Small intestine (tissue), 7 donors: ENCODE data around the gene CLTCL1. TPM values are rescaled to one million over a fixed set of nuclear protein-coding genes. Genes with fewer than 3 reads are reported as not detected.

Experiments used
- DNase-seq, 2 donors: peaks; one replicate each; pipeline versions ENCODE4 v3.0.0 to v3.0.0-alpha.2; 2013
- FAIRE-seq: peaks from 2 replicates; lab custom pipeline; 2012; peaks lifted over from hg19 to GRCh38; lab: Jason Lieb, UNC
- H3K27ac ChIP-seq, 3 donors: one replicate each; pipeline ENCODE4 v1.5.1; 2013; ENCODE audit warnings: low read length in 2 of 3, mild to moderate bottlenecking in 2 of 3, control low read depth in 1 of 3, inconsistent platforms in 1 of 3, low read depth in 1 of 3, moderate library complexity in 1 of 3
- H3K27me3 ChIP-seq, 3 donors: one replicate each; pipeline ENCODE4 v1.6.1; 2013; ENCODE audit warnings: low read length in 3 of 3, inconsistent platforms in 1 of 3; ENCODE audit not compliant: control insufficient read depth in 3 of 3, insufficient read depth in 3 of 3
- H3K36me3 ChIP-seq, 3 donors: one replicate each; pipeline ENCODE4 v1.6.1; 2013; ENCODE audit warnings: low read length in 3 of 3, inconsistent platforms in 1 of 3, low read depth in 1 of 3, mild to moderate bottlenecking in 1 of 3, moderate library complexity in 1 of 3; ENCODE audit not compliant: control insufficient read depth in 3 of 3, insufficient read depth in 2 of 3
- H3K4me1 ChIP-seq, 3 donors: one replicate each; pipeline ENCODE4 v1.6.1; 2013; ENCODE audit warnings: low read length in 2 of 3, inconsistent platforms in 1 of 3, low read depth in 1 of 3, mild to moderate bottlenecking in 1 of 3, moderate library complexity in 1 of 3; ENCODE audit not compliant: control insufficient read depth in 3 of 3, insufficient read depth in 2 of 3
- H3K4me3 ChIP-seq, 3 donors: one replicate each; pipeline ENCODE4 v1.5.1; 2013; ENCODE audit warnings: low read length in 3 of 3, control low read depth in 1 of 3, inconsistent platforms in 1 of 3, low read depth in 1 of 3, mild to moderate bottlenecking in 1 of 3, moderate library complexity in 1 of 3
- H3K9me3 ChIP-seq, 2 donors: one replicate each; pipeline ENCODE4 v1.6.1; 2013; ENCODE audit warnings: low read depth in 1 of 2, low read length in 1 of 2; ENCODE audit not compliant: control insufficient read depth in 2 of 2, insufficient read depth in 1 of 2
- WGBS, 3 donors: extraction: QIAGEN DNeasy Blood & Tissue Kit; methylation state at CpG; one replicate each; pipeline ENCODE4 v1.1.7; 2013; 5-methylcytosine and 5-hydroxymethylcytosine counted together
- polyA plus RNA-seq, 4 donors: library from polyadenylated mRNA; stranded (reverse) in 3 of 4; unstranded in 1 of 4; fragments of 200-250 nt in 3 of 4; fragments of 120-200 nt in 1 of 4; gene quantifications; one replicate each; pipeline versions ENCODE4 v1.2.1 to v1.2.3, GENCODE V29; 2013
- donor health status: healthy with polysubstance abuse.
- donor health status: control.
- donor health status: control.
- donor health status: Bipolar disorder and iron deficiency.
- donor health status: healthy.

CLTCL1 gene
- polyA plus RNA-seq, 4 donors: 0.67 to 1.5 (median 0.95) TPM

DNA sequence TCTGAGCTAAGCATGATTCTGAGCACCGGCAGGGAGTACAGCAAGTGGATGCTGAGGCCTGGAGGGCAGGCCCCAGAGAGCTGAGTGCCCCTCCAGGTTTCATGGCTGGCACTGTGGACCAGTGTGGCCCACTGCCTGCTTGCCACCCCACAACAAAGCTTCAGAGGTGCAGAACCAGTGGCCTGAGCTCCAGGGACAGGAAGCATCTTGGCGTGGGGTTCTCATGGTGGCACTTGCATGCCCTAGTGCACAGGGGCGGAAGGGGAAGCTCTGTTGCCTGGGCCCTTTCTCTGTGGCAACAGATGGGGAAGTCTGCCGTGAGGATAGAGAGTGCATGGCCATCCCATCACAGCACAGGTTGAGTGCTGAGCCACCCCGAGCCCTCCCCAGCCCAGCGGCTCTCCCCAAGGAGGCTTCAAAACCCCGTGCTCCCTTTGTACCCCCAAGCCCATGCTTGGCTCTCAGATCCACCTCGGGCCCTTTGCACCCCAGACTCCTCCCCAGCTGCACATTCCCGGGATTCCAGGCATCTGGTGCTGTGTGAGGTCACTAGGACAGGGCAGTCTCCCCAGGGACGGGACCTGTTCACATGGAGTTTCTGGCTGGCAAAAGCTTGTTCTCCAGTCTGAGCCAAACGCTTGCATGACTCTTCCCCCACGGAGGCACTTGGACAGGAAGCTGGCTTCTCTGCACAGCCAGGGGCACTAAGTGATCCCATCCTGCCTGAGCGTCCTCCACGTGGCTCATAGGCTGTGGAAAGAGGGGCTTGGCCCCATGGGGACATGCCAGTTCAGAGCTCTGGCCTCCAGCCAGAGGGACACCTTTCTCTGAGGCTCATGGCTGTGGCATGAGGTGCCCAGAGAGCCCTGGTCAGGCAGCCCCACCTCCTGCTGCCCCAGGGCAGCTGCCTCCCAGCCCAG lies 117.2 kb downstream of the CLTCL1 start:
- DNase-seq (peak in 1 of 2 donors; percentile 34), FAIRE-seq (no peak)
- Histone ChIP-seq H3K36me3 (peaks cover 0 to 50% (median 0%) of the 10 kb centered on the region in 3 donors), H3K4me1 (peaks cover 10 to 67% (median 15%) of the 10 kb centered on the region in 3 donors), H3K27me3 (peaks cover 0 to 13% (median 5%) of the 10 kb centered on the region in 3 donors), H3K4me3 (no peak overlapping the region), H3K27ac (peak overlapping the region in 2 of 3 donors; percentile 4 to 63), H3K9me3 (no peaks in the 10 kb centered on the region)
- 42 to 45% (median 45%) methylated on average over 14 of the region's 14 CpGs for WGBS, 3 donors

- WGBS, 3 donors: 34 to 62% (median 55%) methylated on average over 19 of the region's 19 CpGs
- H3K36me3 ChIP-seq: peaks cover 0 to 50% (median 0%) of the 10 kb centered on the region in 3 donors
- peak overlapping the region in 1 of 3 donors; percentile 97 for H3K4me3 ChIP-seq
- H3K4me1 ChIP-seq: peaks cover 10 to 68% (median 15%) of the 10 kb centered on the region in 3 donors
- DNase-seq (peak; percentile 30 to 84), FAIRE-seq (no peak)
- H3K27me3 ChIP-seq: peaks cover 0 to 24% (median 16%) of the 10 kb centered on the region in 3 donors
- H3K27ac ChIP-seq: peak overlapping the region in 2 of 3 donors; percentile 17 to 88
- no peaks in the 10 kb centered on the region for H3K9me3 ChIP-seq
Measured at GRCh38 chr22:19173047-19174035, 118.2 kb downstream of the CLTCL1 start.

DNA sequence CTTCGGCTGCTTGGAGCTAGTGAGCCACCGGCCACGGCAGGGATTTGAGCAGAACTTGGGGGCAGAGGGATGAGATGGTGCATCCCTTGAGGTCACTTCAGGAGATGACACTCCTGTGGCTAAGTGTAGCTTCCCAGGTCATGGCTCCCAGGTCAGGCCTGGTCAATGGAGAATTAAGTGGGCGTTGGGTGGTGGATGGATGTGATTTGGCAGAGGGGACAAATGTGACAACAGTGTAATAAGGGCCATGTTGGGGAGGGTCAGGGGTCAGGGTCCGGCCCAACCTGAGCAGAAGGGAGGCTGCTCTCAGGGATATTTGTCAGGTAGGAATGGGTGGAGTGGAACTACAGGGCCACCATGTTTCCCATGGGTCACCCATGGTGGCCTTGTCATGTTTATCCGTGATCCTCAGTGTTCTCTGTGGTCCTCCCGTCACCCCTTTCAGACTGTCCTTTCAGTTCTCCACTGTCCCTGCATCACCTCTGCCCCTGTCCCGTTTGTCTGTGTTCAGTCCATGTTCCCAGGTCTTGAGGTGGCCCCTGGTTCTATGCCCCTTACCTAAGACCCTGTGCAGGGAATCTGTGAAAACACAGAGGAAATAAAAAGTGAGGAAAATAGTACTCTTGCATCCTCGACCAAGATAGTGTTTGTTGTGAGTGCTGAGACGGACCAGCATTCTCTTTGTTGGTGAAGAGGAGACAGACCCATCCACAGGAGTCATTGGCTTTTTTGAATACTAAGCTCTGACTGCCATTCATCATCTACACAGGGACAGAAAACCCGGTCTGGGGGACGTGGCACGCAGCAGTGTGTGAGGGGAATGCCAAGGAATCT lies 119.1 kb downstream of the CLTCL1 start:
- 12 to 27% (median 17%) methylated on average over 13 of the region's 13 CpGs for WGBS, 3 donors
- H3K4me1 ChIP-seq: peaks cover 9 to 68% (median 15%) of the 10 kb centered on the region in 3 donors
- peak overlapping the region; percentile 84 to 97 (median 87) for H3K4me3 ChIP-seq
- peaks cover 0 to 32% (median 22%) of the 10 kb centered on the region in 3 donors for H3K27me3 ChIP-seq
- DNase-seq (peak in 1 of 2 donors; percentile 11), FAIRE-seq (no peak)
- H3K9me3 ChIP-seq: no peaks in the 10 kb centered on the region
- peak overlapping the region; percentile 72 to 88 (median 84) for H3K27ac ChIP-seq
- H3K36me3 ChIP-seq: peaks cover 0 to 47% (median 0%) of the 10 kb centered on the region in 3 donors

- DNase-seq (no peak), FAIRE-seq (no peak)
- H3K4me1 ChIP-seq: peaks cover 7 to 45% (median 13%) of the 10 kb centered on the region in 3 donors
- H3K27me3 ChIP-seq: peaks cover 0 to 42% (median 31%) of the 10 kb centered on the region in 3 donors
- peaks cover 0 to 22% (median 0%) of the 10 kb centered on the region in 3 donors for H3K36me3 ChIP-seq
- H3K27ac ChIP-seq: no peak overlapping the region
- peak overlapping the region in 1 of 3 donors; percentile 15 for H3K4me3 ChIP-seq
- H3K9me3 ChIP-seq: peaks cover 0 to under 1% of the 10 kb centered on the region in 2 donors
- WGBS, 3 donors: 21 to 47% (median 36%) methylated on average over 6 to 7 of the region's 7 CpGs
Measured at GRCh38 chr22:19169947-19170318, 121.6 kb downstream of the CLTCL1 start.

GRCh38 chr22:19169002-19169946 lies 122.2 kb downstream of the CLTCL1 start:
- Histone ChIP-seq H3K4me3 (peak overlapping the region in 1 of 3 donors; percentile 15), H3K27me3 (peaks cover 0 to 42% (median 31%) of the 10 kb centered on the region in 3 donors), H3K36me3 (peaks cover 0 to 16% (median 0%) of the 10 kb centered on the region in 3 donors), H3K9me3 (peaks cover 0 to 7% of the 10 kb centered on the region in 2 donors), H3K4me1 (peaks cover 7 to 38% (median 13%) of the 10 kb centered on the region in 3 donors), H3K27ac (no peak overlapping the region)
- DNase-seq: peak in 1 of 2 donors; percentile 38
- no peak for FAIRE-seq
- 3 to 7% (median 5%) methylated on average over 41 to 58 of the region's 58 CpGs for WGBS, 3 donors

DNA sequence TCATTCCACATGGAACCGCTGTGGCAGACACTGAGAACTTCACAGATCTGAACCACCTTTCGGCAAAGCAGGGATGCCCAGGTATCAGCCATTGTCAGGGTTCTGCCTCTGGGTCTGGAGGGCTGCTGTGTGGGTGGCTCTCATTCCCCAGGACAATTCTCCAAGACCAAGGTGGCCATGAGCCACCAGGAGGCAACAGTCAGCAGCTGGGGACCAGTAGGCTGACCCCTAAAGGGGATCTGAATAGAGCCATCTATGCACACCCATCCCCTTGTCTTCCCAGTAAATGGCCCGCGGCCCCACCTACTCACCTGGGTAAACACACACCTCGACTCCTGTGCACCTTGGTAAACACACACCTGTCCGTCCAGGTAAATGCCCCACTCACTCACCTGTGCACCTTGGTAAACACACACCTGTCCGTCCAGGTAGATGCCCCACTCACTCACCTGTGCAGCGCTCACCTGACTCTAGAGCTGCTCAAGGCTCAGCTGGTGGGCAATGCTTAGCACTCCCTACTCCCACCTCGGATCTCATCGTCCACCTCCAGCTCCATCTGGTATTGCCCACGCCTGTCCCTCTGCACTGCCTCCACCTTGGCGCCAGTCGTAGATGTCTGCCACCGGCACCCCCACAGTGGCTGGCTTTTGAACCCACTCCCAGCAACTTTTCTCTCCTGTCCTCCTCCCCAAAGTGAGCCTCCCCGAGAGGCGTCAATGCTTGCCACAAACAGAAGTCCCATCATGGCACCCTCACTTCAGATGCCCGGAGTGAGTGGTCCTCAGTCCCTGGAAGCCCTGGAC lies 123.2 kb downstream of the CLTCL1 start:
- peaks cover 7 to 28% (median 7%) of the 10 kb centered on the region in 3 donors for H3K4me1 ChIP-seq
- peaks cover 0 to 12% of the 10 kb centered on the region in 2 donors for H3K9me3 ChIP-seq
- FAIRE-seq (no peak), DNase-seq (no peak)
- H3K27ac ChIP-seq: no peak overlapping the region
- no peak overlapping the region for H3K4me3 ChIP-seq
- H3K27me3 ChIP-seq: peaks cover 0 to 42% (median 31%) of the 10 kb centered on the region in 3 donors
- 29 to 55% (median 44%) methylated on average over 17 of the region's 17 CpGs for WGBS, 3 donors
- H3K36me3 ChIP-seq: peaks cover 0 to 6% (median 0%) of the 10 kb centered on the region in 3 donors
